K562 (cell line): ENCODE results near the gene SLC25A45. TPM values are rescaled to one million over a fixed set of nuclear protein-coding genes. Genes with fewer than 3 reads are reported as not detected.

Experiments
- ARID2 ChIP-seq: fragments of 450-650 bp; IDR thresholded peaks from 2 replicates; pipeline ENCODE4 v1.6.1; 2017; ENCODE audit warnings: antibody characterized with exemption, mild to moderate bottlenecking
- CEBPG ChIP-seq, 3 experiments: fragments of 200-800 bp in 1 of 3; sonication (Bioruptor generic) in 1 of 3; sonication (generic) in 1 of 3; formaldehyde crosslinking in 1 of 3; IDR thresholded peaks in 2 of 3; conservative IDR thresholded peaks in 1 of 3; 2 replicates each; pipeline versions ENCODE4 v1.6.1 to v1.8.0; 2016 to 2022; ENCODE audit warnings: missing compliant biosample characterization in 2 of 3, missing genetic modification characterization in 2 of 3, mild to moderate bottlenecking in 1 of 3, missing genetic modification reagents in 1 of 3
- CGGBP1 ChIP-seq: fragments of 250-450 bp; sonication (Bioruptor Pico); IDR thresholded peaks from 2 replicates; pipeline ENCODE4 v1.9.0; 2021; ENCODE audit warnings: mild to moderate bottlenecking
- E2F8 ChIP-seq: fragments of 450-650 bp; IDR thresholded peaks from 2 replicates; pipeline ENCODE4 v1.7.1; 2018; ENCODE audit warnings: mild to moderate bottlenecking, low read depth; ENCODE audit not compliant: partially characterized antibody
- ERF ChIP-seq: fragments of 450-650 bp; formaldehyde crosslinking; IDR thresholded peaks from 2 replicates; pipeline ENCODE4 v1.4.0; 2020; ENCODE audit warnings: mild to moderate bottlenecking, mixed read lengths
- HBP1 ChIP-seq: fragments of 450-650 bp; formaldehyde crosslinking; IDR thresholded peaks from 2 replicates; pipeline ENCODE4 v1.4.0; 2022; ENCODE audit warnings: missing genetic modification characterization
- HDAC6 ChIP-seq: IDR thresholded peaks from 2 replicates; pipeline ENCODE4 v1.6.1; 2012; ENCODE audit warnings: low read depth, mild to moderate bottlenecking, control low read depth, inconsistent platforms, low read length, moderate library complexity
- MEIS2 ChIP-seq: fragments of 450-650 bp; IDR thresholded peaks from 2 replicates; pipeline ENCODE4 v1.6.1; 2014; ENCODE audit warnings: mild to moderate bottlenecking; ENCODE audit not compliant: partially characterized antibody
- NR2C2 ChIP-seq, 2 experiments: fragments of 200-800 bp in 1 of 2; sonication (Bioruptor generic) in 1 of 2; sonication (generic) in 1 of 2; formaldehyde crosslinking in 1 of 2; IDR thresholded peaks; 2 replicates each; pipeline versions ENCODE4 v1.6.1 to v1.8.0; 2016 to 2022; ENCODE audit warnings: mild to moderate bottlenecking in 1 of 2, missing compliant biosample characterization in 1 of 2, missing genetic modification characterization in 1 of 2, missing genetic modification reagents in 1 of 2
- PCBP1 ChIP-seq: fragments of 200-400 bp; formaldehyde crosslinking; IDR thresholded peaks from 2 replicates; pipeline ENCODE4 v1.6.1; 2018; ENCODE audit warnings: mild to moderate bottlenecking, low read depth, low read length; ENCODE audit not compliant: poor library complexity, severe bottlenecking
- RBM34 ChIP-seq: fragments of 200-400 bp; formaldehyde crosslinking; IDR thresholded peaks from 2 replicates; pipeline ENCODE4 v1.6.1; 2018; ENCODE audit warnings: low read length, borderline replicate concordance; ENCODE audit not compliant: insufficient read depth
- STAT5A ChIP-seq: IDR thresholded peaks from 2 replicates; pipeline ENCODE4 v1.6.1; 2012; ENCODE audit warnings: low read length, inconsistent platforms, borderline replicate concordance
- TEAD1 ChIP-seq, 2 experiments: fragments of 450-650 bp in 1 of 2; sonication (generic) in 1 of 2; formaldehyde crosslinking; IDR thresholded peaks; 2 replicates each; pipeline versions ENCODE4 v1.4.0 to v1.8.0; 2020 to 2022; ENCODE audit warnings: mild to moderate bottlenecking in 2 of 2, missing genetic modification reagents in 1 of 2
- ZNF134 ChIP-seq: fragments of 250-450 bp; sonication (Bioruptor Pico); conservative IDR thresholded peaks from 2 replicates; pipeline ENCODE4 v1.4.0; 2020
- ZNF408 ChIP-seq: fragments of 250-450 bp; sonication (Bioruptor Pico); IDR thresholded peaks from 2 replicates; pipeline ENCODE4 v1.4.0; 2020; ENCODE audit warnings: low read depth, mild to moderate bottlenecking, moderate library complexity
- ZNF655 ChIP-seq: fragments of 250-450 bp; sonication (Bioruptor Pico); IDR thresholded peaks from 2 replicates; pipeline ENCODE4 v1.5.0; 2021
- polyA plus RNA-seq, 8 experiments: library from polyadenylated mRNA; depleted of rRNA in 4 of 8; stranded (reverse) in 5 of 8; unstranded in 3 of 8; fragments of >200 nt; fragmentation: Nextera tagmentation in 2 of 8; fragmentation: Illumina TruSeq in 1 of 8; extraction: Ambion mirVana in 2 of 8; extraction: Trizol in 1 of 8; gene quantifications; 2 replicates each; pipeline versions ENCODE4 v1.2.1 to v1.2.3, GENCODE V29; 2011 to 2014; ENCODE audit warnings: inconsistent platforms in 1 of 8, missing spikeins in 1 of 8
- total RNA-seq, 7 experiments: library from RNA; depleted of rRNA in 6 of 7; stranded (reverse); fragments of >200 nt in 6 of 7; fragmentation: Illumina TruSeq in 2 of 7; extraction: Trizol in 2 of 7; gene quantifications; 2 replicates each; pipeline versions ENCODE4 v1.2.1 to v1.2.3, GENCODE V29; 2011 to 2021; ENCODE audit warnings: low replicate concordance in 1 of 7

Gene SLC25A45
- total and polyA plus RNA-seq, 9 of the 15 experiments (the other 6 are each of a cell fraction or from before 2014, with no cell fraction given): 0.15 to 2.3 (median 0.68) TPM

GRCh38 chr11:65386307-65387140 lies 4.1 kb upstream of the SLC25A45 start, which contains the start of gene FRMD8 (continued):
- TF ChIP-seq PCBP1: no peak
- TF ChIP-seq RBM34: no peak
- TF ChIP-seq STAT5A: no peak
- peak; percentile 7; the same call in 1 of the 2 replicates for TF ChIP-seq NR2C2 (CRISPR knock-in tag; IDR thresholded peaks at IDR 0.05)
- TF ChIP-seq NR2C2 (tag; IDR thresholded peaks at IDR 0.05): peak; percentile 50
- TF ChIP-seq MEIS2: peak; percentile 58
- no peak for TF ChIP-seq ZNF408 (CRISPR knock-in tag)
- TF ChIP-seq ZNF134 (CRISPR knock-in tag): no peak
- TF ChIP-seq E2F8: no peak
- 0 out of 2 replicates have a peak, but pooled peaks have one; percentile 76 for TF ChIP-seq ERF
- TF ChIP-seq HDAC6: no peak
- no peak for TF ChIP-seq ZNF655 (CRISPR knock-in tag)
- TF ChIP-seq CGGBP1: no peak
- TF ChIP-seq ARID2: no peak
- TF ChIP-seq TEAD1 (CRISPR knock-in tag; IDR thresholded peaks at IDR 0.05): peak in 1 of 2 experiments; percentile 68; a peak in 1 of 4 replicates
- no peak for TF ChIP-seq HBP1 (CRISPR knock-in tag)
- 0 out of 2 replicates have a peak, but pooled peaks have one; percentile 11 for TF ChIP-seq CEBPG (CRISPR knock-in tag; IDR thresholded peaks at IDR 0.05)
- no peak for TF ChIP-seq CEBPG (tag; conservative IDR thresholded peaks at IDR 0.05 in 1 of 2, IDR thresholded peaks at IDR 0.05 in 1 of 2)
